Measurements from ENCODE around the gene HPCAL4.

- TF ChIP-seq MAX (CRISPR knock-in tag; IDR thresholded peaks at IDR 0.05) (no peak), CTCF (IDR thresholded peaks at IDR 0.05) (no peak), NR2C2 (CRISPR knock-in tag; IDR thresholded peaks at IDR 0.05) (no peak), ZNF121 (CRISPR knock-in tag; IDR thresholded peaks at IDR 0.05) (no peak), SP1 (CRISPR knock-in tag; conservative IDR thresholded peaks at IDR 0.05) (no peak), FOXJ3 (CRISPR knock-in tag; IDR thresholded peaks at IDR 0.05; ENCODE audit: borderline replicate concordance) (no peak)
Observed at GRCh38 chr1:39655578-39656268, 35.5 kb downstream of the HPCAL4 start.
